ENCODE data around the gene PEX14. TPM values are rescaled to one million over a fixed set of nuclear protein-coding genes. Genes with fewer than 3 reads are reported as not detected.

The PEX14 gene
- total RNA-seq, 4 donors from 2014 or later, result 14.6 to 19.0 (median 17.6) TPM

DNA sequence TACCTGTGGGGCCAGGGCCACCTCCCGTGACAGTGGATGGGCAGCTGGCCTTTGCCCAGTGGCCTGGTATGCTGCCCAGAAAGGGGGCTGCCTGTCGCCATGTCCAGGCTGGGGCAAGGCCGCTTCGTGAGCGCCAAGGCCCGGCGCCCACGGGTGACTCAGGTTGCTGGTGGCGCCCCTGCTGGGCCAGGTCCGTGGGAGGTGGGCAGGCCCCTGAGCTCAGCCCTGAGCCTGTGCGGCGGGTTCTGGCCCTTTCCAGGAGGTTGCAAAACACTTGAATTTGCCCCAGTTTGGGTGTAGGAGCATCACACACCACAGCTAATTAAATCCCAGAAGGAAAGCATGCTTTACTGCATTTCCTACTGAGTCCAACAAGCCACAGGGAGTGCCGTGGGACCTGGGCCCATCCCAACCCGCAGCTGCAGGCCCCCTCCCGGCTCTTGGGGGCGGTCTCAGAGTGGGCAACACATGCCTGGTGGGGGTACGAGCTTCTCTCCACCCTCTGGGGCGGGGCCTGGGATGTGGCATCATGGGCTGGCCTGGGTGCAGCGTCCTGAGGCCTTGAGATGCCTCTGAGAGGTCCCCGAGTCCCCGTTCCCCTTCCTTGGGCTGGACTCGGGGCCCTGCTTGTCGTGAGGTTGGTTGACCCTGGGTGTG is 159.8 kb downstream of the PEX14 start:
- no peak for DNase-seq (ENCODE audit: low spot score in 2 of 2)
- WGBS, result 31% methylated on average over 18 of the region's 23 CpGs
- Histone ChIP-seq H3K27me3 (no peaks in the 10 kb centered on the region), H3K36me3 (peaks cover 18% of the 10 kb centered on the region), H3K4me3 (peak overlapping the region; percentile 27), H3K27ac (peak overlapping the region; percentile 94), H3K9me3 (no peaks in the 10 kb centered on the region), H3K4me1 (peaks cover 54% of the 10 kb centered on the region)
- TF ChIP-seq POLR2AphosphoS5 (IDR thresholded peaks at IDR 0.05), result no peak
- TF ChIP-seq, protein P1, sequence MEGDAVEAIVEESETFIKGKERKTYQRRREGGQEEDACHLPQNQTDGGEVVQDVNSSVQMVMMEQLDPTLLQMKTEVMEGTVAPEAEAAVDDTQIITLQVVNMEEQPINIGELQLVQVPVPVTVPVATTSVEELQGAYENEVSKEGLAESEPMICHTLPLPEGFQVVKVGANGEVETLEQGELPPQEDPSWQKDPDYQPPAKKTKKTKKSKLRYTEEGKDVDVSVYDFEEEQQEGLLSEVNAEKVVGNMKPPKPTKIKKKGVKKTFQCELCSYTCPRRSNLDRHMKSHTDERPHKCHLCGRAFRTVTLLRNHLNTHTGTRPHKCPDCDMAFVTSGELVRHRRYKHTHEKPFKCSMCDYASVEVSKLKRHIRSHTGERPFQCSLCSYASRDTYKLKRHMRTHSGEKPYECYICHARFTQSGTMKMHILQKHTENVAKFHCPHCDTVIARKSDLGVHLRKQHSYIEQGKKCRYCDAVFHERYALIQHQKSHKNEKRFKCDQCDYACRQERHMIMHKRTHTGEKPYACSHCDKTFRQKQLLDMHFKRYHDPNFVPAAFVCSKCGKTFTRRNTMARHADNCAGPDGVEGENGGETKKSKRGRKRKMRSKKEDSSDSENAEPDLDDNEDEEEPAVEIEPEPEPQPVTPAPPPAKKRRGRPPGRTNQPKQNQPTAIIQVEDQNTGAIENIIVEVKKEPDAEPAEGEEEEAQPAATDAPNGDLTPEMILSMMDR (IDR thresholded peaks at IDR 0.05), result peak in 1 of 2 donors; percentile 7
- TF ChIP-seq EP300 (IDR thresholded peaks at IDR 0.05), result no peak

DNA sequence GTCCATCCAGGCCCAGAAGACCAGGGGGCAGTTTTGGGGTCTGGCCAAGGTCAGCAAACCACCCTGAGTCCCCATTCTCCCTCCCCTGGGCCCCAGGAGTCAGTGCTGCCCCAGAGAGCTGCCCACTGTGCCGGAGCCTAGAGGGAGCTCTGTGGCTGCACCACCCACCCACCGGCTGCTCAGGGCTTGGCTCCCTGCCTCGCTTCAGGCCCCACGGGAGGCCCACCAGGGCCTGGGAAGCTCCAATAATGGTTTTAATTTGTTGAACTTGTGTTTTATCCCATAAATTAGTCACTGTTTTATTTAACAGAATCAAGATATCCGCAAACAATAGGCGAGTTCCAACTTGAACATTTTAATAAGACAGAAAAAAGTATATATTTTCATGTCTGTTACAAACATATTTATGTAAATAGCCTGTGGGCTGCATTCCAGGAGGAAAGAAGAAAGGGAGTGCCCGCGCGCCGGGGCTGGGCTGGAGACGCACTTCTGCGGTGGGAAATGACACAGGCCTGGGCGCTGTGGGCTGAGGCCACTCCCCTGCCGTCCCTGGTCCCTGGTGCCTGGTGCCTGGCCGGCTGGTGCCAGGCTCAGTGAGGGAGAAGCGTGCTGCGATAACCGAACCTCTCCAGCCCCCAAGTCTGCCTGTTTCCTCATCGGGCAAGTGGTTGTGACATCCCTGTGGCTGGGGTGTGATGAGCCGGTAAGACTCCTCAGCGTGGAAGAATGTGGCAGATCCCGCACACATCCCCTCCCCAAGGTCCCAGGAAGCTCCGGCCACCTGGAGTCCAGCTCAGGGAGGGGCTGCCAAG is 160.5 kb downstream of the PEX14 start:
- no peak for DNase-seq (ENCODE audit: low spot score in 2 of 2)
- peak overlapping the region; percentile 27 for H3K4me3 ChIP-seq
- peaks cover 15% of the 10 kb centered on the region for H3K36me3 ChIP-seq
- no peak for TF ChIP-seq EP300 (IDR thresholded peaks at IDR 0.05)
- TF ChIP-seq, protein P1 (IDR thresholded peaks at IDR 0.05), result no peak
- no peak for TF ChIP-seq POLR2A (IDR thresholded peaks at IDR 0.05)
- peak in 1 of 3 donors; percentile 63 for TF ChIP-seq POLR2AphosphoS5 (IDR thresholded peaks at IDR 0.05)
- WGBS, result 24% methylated on average over 22 of the region's 23 CpGs
- peaks cover 61% of the 10 kb centered on the region for H3K4me1 ChIP-seq
- H3K9me3 ChIP-seq, result no peaks in the 10 kb centered on the region
- H3K27me3 ChIP-seq, result no peaks in the 10 kb centered on the region
- H3K27ac ChIP-seq, result peak overlapping the region; percentile 94

DNA sequence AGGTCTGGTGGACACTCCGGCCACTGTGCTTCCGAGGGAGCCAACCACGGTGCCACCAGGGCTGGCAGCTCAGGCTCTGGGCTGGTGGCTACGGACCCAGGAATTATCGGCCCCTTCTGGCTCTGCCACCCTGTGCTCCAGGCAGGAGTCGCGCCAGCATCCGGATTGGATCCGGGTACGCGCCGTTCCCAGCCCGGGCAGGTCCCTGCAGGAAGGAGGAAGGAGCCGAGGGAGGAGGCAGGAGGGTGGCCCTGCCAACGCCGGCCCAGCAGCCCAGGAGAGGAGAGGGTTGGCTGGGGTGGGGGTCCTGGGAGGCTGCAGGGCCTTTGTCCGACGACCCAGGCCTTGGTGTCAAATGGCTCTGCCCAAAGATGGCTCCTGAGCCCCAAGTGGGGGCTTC is 161.2 kb downstream of the PEX14 start:
- H3K36me3 ChIP-seq, result peaks cover 11% of the 10 kb centered on the region
- peak overlapping the region; percentile 94 for H3K27ac ChIP-seq
- H3K4me1 ChIP-seq, result peaks cover 68% of the 10 kb centered on the region
- DNase-seq (ENCODE audit: low spot score in 2 of 2), result no peak
- TF ChIP-seq, protein P1 (IDR thresholded peaks at IDR 0.05), result no peak
- peak in 2 of 3 donors; percentile 52 to 95 for TF ChIP-seq POLR2AphosphoS5 (IDR thresholded peaks at IDR 0.05)
- WGBS, result 48% methylated on average over 9 of the region's 18 CpGs
- H3K4me3 ChIP-seq, result peak overlapping the region; percentile 27
- H3K9me3 ChIP-seq, result no peaks in the 10 kb centered on the region
- H3K27me3 ChIP-seq, result no peaks in the 10 kb centered on the region

DNA sequence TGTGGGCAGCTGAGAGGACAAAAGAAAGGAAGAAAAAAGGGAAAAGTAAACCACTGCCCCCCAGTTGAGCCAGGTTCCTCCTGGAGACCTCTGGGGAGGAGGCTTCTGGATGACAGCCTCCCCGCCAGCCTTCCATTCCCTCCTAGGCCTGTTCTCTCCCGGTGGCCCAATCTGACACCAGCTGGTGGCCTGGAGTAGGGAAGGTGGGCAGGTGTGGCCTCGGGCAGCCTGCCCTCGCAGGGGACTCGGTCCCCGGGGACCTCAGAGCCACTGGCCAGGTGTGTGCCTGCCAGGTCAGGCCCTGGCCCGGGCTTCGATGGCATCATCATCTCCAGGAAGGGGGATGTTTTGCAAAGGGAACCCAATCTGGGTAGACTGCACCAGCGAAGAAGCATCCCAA is 162.7 kb downstream of the PEX14 start:
- H3K27me3 ChIP-seq, result no peaks in the 10 kb centered on the region
- H3K4me3 ChIP-seq, result no peak overlapping the region
- H3K9me3 ChIP-seq, result no peaks in the 10 kb centered on the region
- DNase-seq (ENCODE audit: low spot score in 2 of 2), result no peak
- H3K27ac ChIP-seq, result peak overlapping the region; percentile 94
- H3K36me3 ChIP-seq, result peaks cover 17% of the 10 kb centered on the region
- TF ChIP-seq POLR2A (IDR thresholded peaks at IDR 0.05), result no peak
- no peak for TF ChIP-seq POLR2AphosphoS5 (IDR thresholded peaks at IDR 0.05)
- no peak for TF ChIP-seq EP300 (IDR thresholded peaks at IDR 0.05)
- TF ChIP-seq, protein P1 (IDR thresholded peaks at IDR 0.05), result no peak
- peaks cover 68% of the 10 kb centered on the region for H3K4me1 ChIP-seq
- whole genome bisulfite sequencing, result 59% methylated on average over 9 of the region's 9 CpGs

DNA sequence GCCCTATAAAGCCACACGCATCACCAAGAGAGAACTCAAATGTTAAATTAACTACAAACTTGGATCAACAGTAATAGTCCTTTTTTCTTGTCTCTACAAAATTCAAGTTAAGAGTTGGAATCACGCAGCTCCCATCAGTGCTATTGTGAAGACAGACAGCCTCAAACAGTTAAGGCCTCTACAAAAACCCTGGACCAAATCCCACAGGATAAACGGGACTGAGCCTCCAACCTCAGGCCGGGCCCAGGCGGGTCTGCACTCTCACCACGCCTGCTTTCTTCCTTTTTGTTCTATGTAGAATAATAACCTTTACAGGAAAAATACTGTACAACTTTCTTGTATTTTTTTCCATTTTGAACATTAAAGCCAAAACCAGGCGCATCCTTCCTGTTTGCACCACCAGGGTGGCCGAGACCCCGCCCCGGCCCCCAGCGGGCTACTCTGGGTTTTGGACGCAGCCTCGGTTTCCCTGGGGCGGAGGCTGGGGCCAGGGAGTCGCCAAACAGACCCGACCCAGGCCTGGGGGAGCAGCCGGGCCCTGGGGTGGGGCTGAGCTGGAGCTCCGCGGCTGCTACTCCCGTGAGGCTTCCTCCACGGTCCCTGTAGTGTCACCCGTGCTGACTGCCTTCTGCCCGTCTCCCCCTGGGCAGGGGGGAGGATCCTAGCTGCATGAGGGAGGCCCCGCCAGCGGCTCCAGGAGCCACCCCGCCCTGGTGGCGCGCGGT is 163.2 kb downstream of the PEX14 start:
- Histone ChIP-seq H3K27me3 (no peaks in the 10 kb centered on the region), H3K36me3 (peaks cover 23% of the 10 kb centered on the region), H3K27ac (peak overlapping the region; percentile 94), H3K9me3 (no peaks in the 10 kb centered on the region), H3K4me3 (peak overlapping the region; percentile 23), H3K4me1 (peaks cover 68% of the 10 kb centered on the region)
- TF ChIP-seq POLR2AphosphoS5 (IDR thresholded peaks at IDR 0.05) (no peak), EP300 (IDR thresholded peaks at IDR 0.05) (no peak)
- TF ChIP-seq, protein P1 (IDR thresholded peaks at IDR 0.05), result no peak
- 40% methylated on average over 17 of the region's 29 CpGs for WGBS
- DNase-seq (ENCODE audit: low spot score in 2 of 2), result no peak
